Putamen (tissue), 1 donor: ENCODE measurements around the gene SERP1.
"Not testable (repeated sequence)": the region's sequence is repeated elsewhere in the genome, so short reads cannot be mapped to it uniquely, and the experiment has no call there.

Experiments used
- DNase-seq: peaks from one replicate; pipeline ENCODE4 v3.0.0-alpha.2; 2016; ENCODE audit warnings: low spot score

Gene SERP1

GRCh38 chr3:150538324-150539208, 7.7 kb downstream of the SERP1 start:
- DNase-seq: no peak

- no peak for DNase-seq
These were observed 11.1 kb downstream of the SERP1 start for GRCh38 chr3:150535204-150535603.

- no peak for DNase-seq
These were observed 14.5 kb downstream of the SERP1 start for GRCh38 chr3:150531775-150532174.

GRCh38 chr3:150528354-150528797, 17.9 kb downstream of the SERP1 start:
- no peak for DNase-seq

- DNase-seq: no peak
These were observed 18.6 kb downstream of the SERP1 start for GRCh38 chr3:150527464-150528255.

- no peak for DNase-seq
These were observed 22.8 kb downstream of the SERP1 start for GRCh38 chr3:150523538-150523937.

GRCh38 chr3:150521463-150521862, 24.8 kb downstream of the SERP1 start:
- DNase-seq: no peak

- DNase-seq: no peak
These were observed 25.9 kb downstream of the SERP1 start for GRCh38 chr3:150520408-150520807.

GRCh38 chr3:150519026-150519425, 27.3 kb downstream of the SERP1 start:
- DNase-seq: no peak

GRCh38 chr3:150515210-150515609, 31.1 kb downstream of the SERP1 start:
- DNase-seq: no peak

- DNase-seq: no peak
These were observed 35.0 kb downstream of the SERP1 start for GRCh38 chr3:150511122-150511821.

- DNase-seq: no peak
These were observed 36.5 kb downstream of the SERP1 start for GRCh38 chr3:150509780-150510179.

GRCh38 chr3:150508401-150508800, 37.9 kb downstream of the SERP1 start:
- DNase-seq: no peak

- DNase-seq: no peak
These were observed 41.8 kb downstream of the SERP1 start for GRCh38 chr3:150504483-150504882.

- no peak for DNase-seq
These were observed 42.7 kb downstream of the SERP1 start for GRCh38 chr3:150503402-150504099.

GRCh38 chr3:150500960-150501359, 45.3 kb downstream of the SERP1 start:
- not testable (repeated sequence) for DNase-seq

- DNase-seq: no peak
These were observed 48.3 kb downstream of the SERP1 start for GRCh38 chr3:150497956-150498355.

GRCh38 chr3:150495563-150496168, 50.6 kb downstream of the SERP1 start:
- peak; percentile 54 for DNase-seq

GRCh38 chr3:150495149-150495548, 51.1 kb downstream of the SERP1 start:
- peak; percentile 8 for DNase-seq

- DNase-seq: no peak
These were observed 51.8 kb downstream of the SERP1 start for GRCh38 chr3:150494411-150494977.
